BJ (cell line): ENCODE data around the gene NELL2. TPM values are rescaled to one million over a fixed set of nuclear protein-coding genes. Genes with fewer than 3 reads are reported as not detected.

Experiments
- CTCF ChIA-PET: fragments of 350-600 bp; formaldehyde crosslinking; extraction: SDS; loops from one replicate; lab custom pipeline; 2021; ENCODE audit warnings: antibody characterized with exemption, inconsistent platforms; lab: Yijun Ruan, JAX
- POLR2A ChIA-PET: fragments of 300-600 bp; sonication (Branson Sonifier 250); formaldehyde crosslinking; extraction: SDS; loops from one replicate; lab custom pipeline; 2021; ENCODE audit warnings: antibody characterized with exemption; lab: Charles Lee
- DNase-seq: peaks from one replicate; pipeline ENCODE4 v3.0.0-alpha.2; 2011; ENCODE audit warnings: low read depth
- H3K27me3 ChIP-seq: 2 replicates; pipeline ENCODE4 v1.6.0; 2011; ENCODE audit warnings: low read length; ENCODE audit not compliant: control insufficient read depth, insufficient read depth
- H3K36me3 ChIP-seq: 2 replicates; pipeline ENCODE4 v1.5.1; 2011; ENCODE audit warnings: low read length; ENCODE audit not compliant: control insufficient read depth, insufficient read depth
- H3K4me3 ChIP-seq: 2 replicates; pipeline ENCODE4 v1.5.1; 2011; ENCODE audit warnings: low read depth, mild to moderate bottlenecking, control low read depth, low read length
- CTCF ChIP-seq: IDR thresholded peaks from 2 replicates; pipeline ENCODE4 v1.5.1; 2011; ENCODE audit warnings: low read depth, mild to moderate bottlenecking, control low read depth, inconsistent platforms, low read length, moderate library complexity; ENCODE audit not compliant: insufficient read depth
- polyA plus RNA-seq: library from polyadenylated mRNA; depleted of rRNA; stranded (reverse); fragments of >200 nt; gene quantifications from 2 replicates; pipeline ENCODE4 v1.2.3, GENCODE V29; 2011

Gene NELL2
- polyA plus RNA-seq, 1 experiment, result 0.23 TPM

DNA sequence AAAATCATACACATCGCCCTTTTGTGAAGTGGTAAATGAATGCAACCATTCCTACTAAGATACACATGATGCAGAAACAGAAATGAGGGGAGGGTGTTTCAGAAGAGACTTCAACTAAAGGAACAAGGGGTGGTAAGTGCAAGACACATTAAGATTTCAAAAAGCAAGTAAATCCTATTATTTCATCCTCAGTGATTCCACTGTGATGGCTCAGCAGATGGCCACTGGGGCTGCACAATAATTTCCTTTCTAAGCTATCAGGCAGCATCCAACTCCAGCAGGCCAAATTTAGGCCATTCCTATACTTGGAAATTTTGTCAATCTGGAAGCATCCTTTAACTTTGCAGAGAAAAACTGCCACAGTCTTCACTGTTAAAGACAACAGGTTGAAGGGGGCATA lies 272.4 kb downstream of the NELL2 start:
- ChIA-PET POLR2A (no interaction called here), CTCF (no interaction called here)
- no peak for DNase-seq
- Histone ChIP-seq H3K36me3 (no peaks in the 10 kb centered on the region), H3K27me3 (no peaks in the 10 kb centered on the region), H3K4me3 (no peak overlapping the region)
- no peak for TF ChIP-seq CTCF

GRCh38 chr12:44592626-44593025 lies 283.5 kb downstream of the NELL2 start:
- ChIA-PET POLR2A (no interaction called here), CTCF (no interaction called here)
- Histone ChIP-seq H3K36me3 (no peaks in the 10 kb centered on the region), H3K27me3 (no peaks in the 10 kb centered on the region), H3K4me3 (no peak overlapping the region)
- DNase-seq, result no peak
- TF ChIP-seq CTCF, result no peak

DNA sequence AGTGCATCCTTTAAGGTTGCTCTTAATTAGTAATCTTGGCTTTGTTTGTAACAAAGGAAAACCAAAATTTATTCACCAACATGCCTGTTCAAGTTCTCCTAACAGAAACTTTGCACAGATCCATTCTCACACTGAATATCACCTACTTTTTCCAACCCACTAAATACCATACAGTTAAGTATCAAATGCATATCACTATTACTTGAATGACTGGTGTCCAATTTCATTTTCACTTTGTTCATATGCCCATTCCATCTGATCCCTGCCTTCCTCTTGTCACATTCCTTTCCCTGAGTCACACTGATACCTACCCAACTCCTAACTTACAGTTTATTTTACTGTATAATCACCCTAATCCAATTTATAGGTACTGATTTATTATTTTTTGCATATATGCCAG lies 286.4 kb downstream of the NELL2 start:
- Histone ChIP-seq H3K4me3 (no peak overlapping the region), H3K27me3 (no peaks in the 10 kb centered on the region), H3K36me3 (no peaks in the 10 kb centered on the region)
- TF ChIP-seq CTCF, result no peak
- ChIA-PET CTCF (no interaction called here), POLR2A (no interaction called here)
- DNase-seq, result no peak

DNA sequence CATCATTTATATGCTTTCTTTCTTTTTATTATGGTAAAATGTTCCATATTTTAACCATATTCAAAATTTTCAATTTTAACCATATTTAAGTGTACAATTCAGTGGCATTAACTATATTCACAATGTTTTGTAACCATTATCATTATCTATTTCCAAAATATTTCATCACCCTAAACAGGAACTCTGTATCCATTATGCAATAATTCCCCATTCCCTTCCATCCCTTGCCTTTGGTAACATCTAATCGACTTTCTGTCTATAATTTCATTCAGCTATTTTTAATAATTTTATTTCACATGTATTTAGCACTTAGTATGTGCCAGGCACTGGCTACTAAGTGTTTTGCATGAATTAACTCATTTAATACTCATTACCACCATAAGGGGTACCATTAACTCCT lies 287.5 kb downstream of the NELL2 start:
- CTCF ChIA-PET, result interaction anchor here (0.6 kb wide), 1 partner anchor 538 kb away, joined by 4 read pairs; no protein-coding TSS in a partner anchor
- TF ChIP-seq CTCF, result no peak
- POLR2A ChIA-PET, result no interaction called here

GRCh38 chr12:44584625-44585024 lies 291.5 kb downstream of the NELL2 start:
- H3K27me3 ChIP-seq, result no peaks in the 10 kb centered on the region
- TF ChIP-seq CTCF, result no peak
- H3K4me3 ChIP-seq, result no peak overlapping the region
- CTCF ChIA-PET, result interaction anchor here (1.8 kb wide), 1 partner anchor 13 kb away, joined by 5 read pairs; no protein-coding TSS in a partner anchor
- POLR2A ChIA-PET, result no interaction called here
- H3K36me3 ChIP-seq, result no peaks in the 10 kb centered on the region
- no peak for DNase-seq

More for the DNA sequence above, 287.5 kb downstream of the NELL2 start:
- no peaks in the 10 kb centered on the region for H3K27me3 ChIP-seq
- no peak overlapping the region for H3K4me3 ChIP-seq
- no peaks in the 10 kb centered on the region for H3K36me3 ChIP-seq
- no peak for DNase-seq
